Neural progenitor cell (in vitro differentiated cells): Measurements from ENCODE around the gene CCDC91.

ENCODE experiments used
- CTCF ChIP-seq: fragments of 200-600 bp; sonication (generic); IDR thresholded peaks from 2 replicates; pipeline ENCODE4 v1.5.1; 2017; ENCODE audit warnings: antibody characterized with exemption, mild to moderate bottlenecking
- EZH2 ChIP-seq: fragments of 200-600 bp; sonication (generic); IDR thresholded peaks from 2 replicates; pipeline ENCODE4 v1.6.1; 2017; ENCODE audit warnings: antibody characterized with exemption, mild to moderate bottlenecking, moderate library complexity

GRCh38 chr12:28216016-28216415 is 25.8 kb downstream of the CCDC91 start:
- TF ChIP-seq CTCF (no peak), EZH2 (no peak)
